ENCODE data around the gene ADCY7.

GRCh38 chr16:50315346-50315997 is 49.1 kb downstream of the ADCY7 start:
- no peak for TF ChIP-seq CTCF (conservative IDR thresholded peaks at IDR 0.05)
- no peak for TF ChIP-seq ZFX (IDR thresholded peaks at IDR 0.05)

All from C4-2B (cell line).